Bone marrow (tissue), 2 donors: ENCODE measurements around the gene TRIM54.
"Not testable (repeated sequence)": the region's sequence is repeated elsewhere in the genome, so short reads cannot be mapped to it uniquely, and the experiment has no call there.

ENCODE experiments used
- DNase-seq, 2 donors: peaks; one replicate each; lab custom pipeline; 2025; lab: John Stamatoyannopoulos, UW

Gene TRIM54

DNA sequence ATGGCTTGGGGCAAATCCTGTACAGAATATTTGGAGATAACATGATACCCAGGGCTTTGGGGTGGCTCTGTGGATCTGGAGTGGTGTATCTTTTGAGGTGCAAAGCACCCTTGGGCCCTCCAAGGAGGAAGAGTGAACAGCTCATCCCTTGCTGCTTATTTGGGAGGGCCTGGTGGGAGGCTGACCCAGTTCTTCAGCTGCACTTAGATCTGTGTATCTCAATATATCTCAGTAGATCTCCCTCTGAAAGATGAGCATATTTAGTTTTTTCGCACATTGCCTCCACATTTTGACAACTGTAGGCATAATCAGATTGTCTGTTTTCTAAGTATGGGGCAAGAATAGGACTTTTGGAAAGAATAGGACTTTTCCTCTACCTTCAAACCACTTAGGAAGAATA lies 2.8 kb downstream of the TRIM54 start:
- DNase-seq, result no peak

DNA sequence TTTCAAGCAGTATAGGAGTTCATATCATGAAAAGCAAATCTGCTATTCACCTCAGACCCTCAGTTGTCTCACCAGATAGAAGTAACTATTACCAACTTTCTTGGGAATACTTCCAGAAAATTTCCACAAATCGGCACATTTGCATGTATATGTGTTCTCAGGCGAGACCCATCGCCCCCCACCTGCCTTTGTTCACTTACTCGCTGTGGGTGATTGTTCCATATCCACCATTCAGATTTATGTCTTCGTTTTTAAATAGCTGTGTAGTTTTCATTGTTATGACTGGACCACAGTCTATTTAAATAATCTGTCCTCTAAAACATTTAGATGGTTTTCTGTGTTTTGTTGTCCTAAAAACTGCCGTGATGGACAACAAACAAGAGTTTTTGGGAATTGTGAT lies 3.3 kb downstream of the TRIM54 start:
- no peak for DNase-seq

DNA sequence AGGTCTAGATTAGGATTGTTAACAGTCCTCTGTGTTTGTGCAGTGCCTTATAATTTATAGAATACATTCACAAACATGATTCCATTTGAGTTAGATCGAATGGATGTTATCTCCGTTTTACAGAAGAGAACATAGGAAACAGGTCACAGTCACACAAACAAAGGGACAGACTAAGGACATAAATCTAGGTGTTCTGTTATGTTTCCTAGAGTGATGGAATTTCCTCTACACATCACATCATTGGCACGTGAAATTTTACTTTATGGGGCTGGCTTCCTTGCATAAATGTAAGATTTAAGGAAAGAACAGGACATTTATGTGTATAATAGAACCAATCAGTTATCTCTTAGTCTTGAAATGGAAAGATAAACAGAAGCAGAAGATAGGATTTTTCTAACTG lies 6.4 kb downstream of the TRIM54 start:
- no peak for DNase-seq

DNA sequence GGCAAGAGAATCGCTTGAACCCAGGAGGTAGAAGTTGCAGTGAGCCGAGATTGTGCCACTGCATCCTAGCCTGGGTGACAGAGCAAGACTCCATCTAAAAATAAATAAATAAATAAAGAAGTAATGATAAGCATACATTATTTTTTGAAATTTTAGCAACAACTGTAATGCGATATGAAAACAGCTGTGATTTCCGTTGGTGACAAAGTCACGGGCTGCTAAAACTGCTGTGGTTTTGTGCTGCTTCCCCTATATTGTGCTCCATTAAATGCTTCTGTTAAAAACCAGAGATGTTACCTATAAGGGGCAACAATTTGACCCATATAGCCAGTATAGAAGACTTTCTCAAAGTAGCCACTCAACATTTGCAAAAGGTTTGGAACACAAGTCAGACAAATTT lies 8.3 kb downstream of the TRIM54 start:
- no peak for DNase-seq

DNA sequence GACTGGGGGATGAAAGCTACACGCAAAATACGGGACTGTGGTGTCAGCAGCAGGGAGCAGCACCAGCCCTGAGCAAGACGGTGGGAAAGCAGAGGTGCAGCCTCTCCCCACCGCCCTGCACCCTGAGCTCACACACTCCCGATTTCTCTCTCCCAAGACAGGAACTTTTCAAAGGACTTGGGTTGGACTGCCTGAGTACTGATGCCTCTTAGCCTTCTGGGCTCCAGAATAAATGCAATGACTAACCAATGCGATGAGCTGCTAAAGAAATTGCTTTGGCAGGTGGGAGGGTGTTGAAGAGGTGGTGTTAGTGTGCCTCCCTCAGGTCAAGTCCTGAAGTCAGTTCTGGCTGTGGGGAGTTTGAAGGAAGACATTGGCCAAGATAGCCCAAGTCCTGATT lies 9.6 kb downstream of the TRIM54 start:
- no peak for DNase-seq

DNA sequence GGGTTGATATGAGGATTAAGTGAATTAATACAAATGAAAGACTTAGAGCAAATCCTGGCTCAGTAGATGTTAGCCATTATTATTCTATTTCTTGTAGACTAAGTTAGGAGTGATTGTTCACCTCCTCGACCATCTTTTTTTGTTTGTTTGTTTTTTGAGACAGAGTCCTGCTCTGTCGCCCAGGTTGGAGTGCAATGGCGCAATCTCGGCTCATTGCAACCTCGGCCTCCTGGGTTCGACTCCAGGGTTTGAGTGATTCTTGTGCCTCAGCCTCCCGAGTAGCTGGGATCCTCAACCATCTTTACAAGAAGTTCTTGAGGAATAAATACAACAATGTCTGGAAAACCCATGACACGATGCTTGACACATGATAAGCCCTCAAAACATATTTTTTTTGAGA lies 12.7 kb downstream of the TRIM54 start:
- DNase-seq, result no peak

DNA sequence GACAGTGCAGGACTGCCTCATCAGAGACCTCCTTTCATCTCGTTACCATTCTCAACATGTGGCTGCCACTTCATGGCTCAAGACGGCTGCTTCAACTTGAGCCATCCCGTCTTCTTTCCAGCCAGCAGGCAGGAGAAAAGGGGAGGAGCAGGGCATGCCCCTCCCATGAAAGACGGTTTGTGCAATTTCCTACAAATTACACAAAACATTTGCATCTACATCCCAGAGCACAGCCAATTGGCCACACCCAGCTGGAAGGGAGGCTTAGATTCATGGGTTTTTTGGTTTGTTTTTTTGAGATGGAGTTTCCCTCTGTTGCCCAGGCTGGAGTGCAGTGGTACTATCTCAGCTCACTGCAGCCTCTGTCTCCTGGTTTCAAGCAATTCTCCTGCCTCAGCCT lies 14.3 kb downstream of the TRIM54 start:
- DNase-seq, result no peak

DNA sequence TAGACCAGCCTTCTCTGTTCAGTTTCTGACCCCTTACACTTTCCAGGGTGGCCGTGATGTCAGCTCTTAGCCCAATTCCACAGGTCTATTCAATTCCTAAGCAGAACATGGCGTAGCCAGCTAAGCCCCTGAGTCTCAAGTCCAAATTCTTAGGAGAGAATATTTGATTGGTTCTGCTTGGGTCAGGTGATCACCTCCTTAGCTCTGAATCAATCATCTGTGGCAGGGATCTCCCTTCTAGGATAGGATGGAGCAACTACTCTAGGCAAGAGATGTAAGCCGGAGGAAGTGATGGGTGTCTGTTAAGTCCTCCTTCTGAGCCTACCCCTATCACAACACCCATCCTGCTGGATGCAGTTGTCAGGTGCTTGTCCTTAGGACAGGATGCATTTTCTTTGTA lies 15.0 kb downstream of the TRIM54 start:
- DNase-seq, result no peak

DNA sequence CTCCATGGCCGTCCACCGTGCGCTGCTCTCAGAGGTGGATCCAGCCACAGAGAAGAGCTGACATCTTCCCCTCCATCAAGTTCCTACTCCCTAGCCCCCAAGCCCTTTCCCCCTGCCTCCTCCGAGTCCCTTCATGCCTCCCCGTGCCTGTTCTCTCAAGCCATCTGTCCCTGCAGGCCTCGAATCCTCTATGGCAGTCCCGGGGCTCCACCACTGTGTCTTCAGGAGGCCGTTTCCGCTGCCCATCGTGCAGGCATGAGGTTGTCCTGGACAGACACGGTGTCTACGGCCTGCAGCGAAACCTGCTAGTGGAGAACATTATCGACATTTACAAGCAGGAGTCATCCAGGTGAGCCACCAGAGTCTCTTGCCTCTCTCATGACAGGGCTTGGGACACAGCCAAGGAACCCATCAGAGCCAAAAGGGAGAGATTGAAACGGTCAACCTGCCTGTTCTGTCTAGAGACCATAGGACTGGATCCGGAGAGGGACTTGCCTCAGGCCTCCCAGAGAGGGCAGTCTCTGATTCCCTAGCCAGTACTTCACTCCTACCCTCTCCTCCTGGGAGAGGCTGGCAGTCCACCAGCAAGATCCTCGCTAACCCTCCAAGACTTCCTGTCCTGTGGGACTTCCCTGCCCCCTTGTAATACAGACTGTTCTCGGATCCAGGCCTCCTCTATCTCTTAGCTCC lies 16.3 kb downstream of the TRIM54 start:
- DNase-seq, result no peak

DNA sequence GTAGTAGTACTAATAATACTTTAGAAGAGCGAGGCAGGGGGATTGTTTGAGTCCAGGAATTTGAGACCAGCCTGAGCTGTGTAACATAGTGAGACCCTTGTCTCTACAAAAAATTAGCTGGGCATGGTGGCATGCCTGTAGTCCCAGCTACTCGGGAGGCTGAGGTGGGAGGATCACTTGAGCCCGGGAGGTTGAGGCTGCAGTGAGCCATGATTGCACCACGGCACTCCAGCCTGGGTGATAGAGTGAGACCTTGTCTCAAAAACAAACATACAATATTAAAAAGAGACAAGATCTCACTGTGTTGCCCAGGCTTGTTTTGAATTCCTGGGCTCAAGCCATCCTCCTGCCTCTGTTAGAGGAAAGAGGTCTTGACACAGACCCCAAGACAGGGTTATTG lies 18.4 kb downstream of the TRIM54 start:
- not testable (repeated sequence) for DNase-seq

DNA sequence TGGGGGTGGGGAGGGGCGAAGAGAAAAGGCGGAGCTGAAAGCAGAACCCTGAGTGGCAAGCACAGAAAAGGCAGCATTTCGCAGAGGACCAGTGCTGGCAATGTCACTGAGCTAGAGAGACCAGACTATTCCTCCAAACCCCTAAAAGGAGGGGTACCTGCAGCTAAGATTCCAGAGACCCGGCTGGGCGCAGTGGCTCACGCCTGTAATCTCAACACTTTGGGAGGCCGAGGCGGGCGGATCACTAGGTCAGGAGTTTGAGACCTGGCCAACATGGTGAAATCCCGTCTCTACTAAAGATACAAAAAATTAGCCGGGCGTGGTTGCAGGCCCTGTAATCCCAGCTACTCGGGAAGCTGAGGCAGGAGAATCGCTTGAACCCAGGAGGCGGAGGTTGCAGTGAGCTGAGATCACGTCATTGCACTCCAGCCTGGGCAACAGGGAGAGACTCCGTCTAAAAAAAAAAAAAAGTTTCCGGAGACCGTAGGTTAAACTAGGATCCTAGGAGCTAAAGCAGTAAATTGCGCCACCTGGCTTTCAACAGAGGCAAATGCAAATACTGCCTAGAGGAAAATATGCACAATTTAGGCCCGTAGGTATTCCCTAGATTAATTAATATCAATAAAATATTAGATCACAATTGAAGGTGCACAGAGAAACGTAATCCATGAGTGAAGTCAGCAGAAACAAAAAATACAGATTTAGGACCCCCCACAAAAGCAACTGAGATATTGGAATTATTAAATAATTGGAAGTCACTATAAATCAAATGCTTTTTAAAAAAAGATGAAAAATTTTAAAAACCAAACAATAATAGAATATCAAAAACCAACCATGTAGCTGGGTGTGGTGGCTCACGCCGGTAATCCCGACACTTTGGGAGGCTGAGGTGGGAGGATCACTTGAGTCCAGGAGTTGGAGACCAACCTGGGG lies 21.1 kb downstream of the TRIM54 start:
- peak in 1 of 2 donors; percentile 28 for DNase-seq

DNA sequence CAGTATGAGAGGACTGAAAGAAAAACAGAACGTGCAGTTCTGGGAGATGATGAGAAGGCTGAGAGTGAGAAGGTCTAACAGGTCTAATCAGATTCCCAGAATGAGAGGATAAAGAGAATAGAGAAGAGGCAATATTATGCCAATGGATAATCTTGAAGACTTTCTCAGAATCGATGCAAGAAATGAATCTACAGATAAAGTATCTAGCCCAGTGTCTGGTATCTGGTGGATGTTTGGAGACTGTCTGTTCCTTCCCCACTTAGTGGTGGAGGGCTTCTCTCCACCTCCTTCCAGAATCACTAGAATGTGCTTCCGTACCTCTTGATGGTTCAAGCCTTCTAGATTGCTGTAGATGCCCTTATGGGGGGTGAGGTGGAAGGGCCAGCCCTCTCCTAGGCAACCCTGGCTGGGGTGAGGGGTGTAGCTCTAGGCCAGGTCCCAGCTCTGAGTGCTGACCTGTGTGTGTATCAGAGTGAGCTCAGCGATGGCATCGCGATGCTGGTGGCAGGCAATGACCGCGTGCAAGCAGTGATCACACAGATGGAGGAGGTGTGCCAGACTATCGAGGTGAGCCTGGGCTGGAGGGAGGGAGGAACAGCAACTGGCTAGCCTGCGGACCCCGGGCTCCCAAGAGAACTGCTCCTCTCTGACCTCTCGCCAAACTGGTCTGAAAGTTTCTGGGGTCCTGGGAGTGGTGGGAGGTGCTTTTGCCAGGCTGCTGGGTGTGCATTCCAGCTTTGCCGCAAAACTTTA lies 22.4 kb downstream of the TRIM54 start:
- DNase-seq, result no peak

DNA sequence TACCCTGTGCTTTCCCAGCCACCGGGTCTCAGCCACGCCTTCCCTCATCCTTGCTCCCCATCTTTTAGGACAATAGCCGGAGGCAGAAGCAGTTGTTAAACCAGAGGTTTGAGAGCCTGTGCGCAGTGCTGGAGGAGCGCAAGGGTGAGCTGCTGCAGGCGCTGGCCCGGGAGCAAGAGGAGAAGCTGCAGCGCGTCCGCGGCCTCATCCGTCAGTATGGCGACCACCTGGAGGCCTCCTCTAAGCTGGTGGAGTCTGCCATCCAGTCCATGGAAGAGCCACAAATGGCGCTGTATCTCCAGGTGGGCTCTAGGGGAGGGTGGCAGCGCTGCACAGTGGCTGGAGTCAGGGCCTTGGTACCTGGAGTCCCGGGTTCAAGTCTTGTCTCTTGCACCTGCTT lies 23.3 kb downstream of the TRIM54 start:
- no peak for DNase-seq

DNA sequence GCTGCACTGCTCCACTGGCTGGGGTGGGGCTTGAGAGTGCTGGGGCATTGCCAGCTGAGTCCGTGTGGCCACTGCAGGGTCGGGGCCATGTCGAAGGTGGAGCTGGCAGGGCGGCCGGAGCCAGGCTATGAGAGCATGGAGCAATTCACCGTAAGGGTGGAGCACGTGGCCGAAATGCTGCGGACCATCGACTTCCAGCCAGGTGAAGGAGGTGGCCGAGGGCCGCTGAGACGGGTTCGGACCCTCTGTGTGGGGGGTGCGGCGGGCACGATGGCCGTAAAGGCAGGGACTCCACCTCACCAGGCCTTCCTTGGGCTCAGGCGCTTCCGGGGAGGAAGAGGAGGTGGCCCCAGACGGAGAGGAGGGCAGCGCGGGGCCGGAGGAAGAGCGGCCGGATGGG lies 23.9 kb downstream of the TRIM54 start:
- no peak for DNase-seq

DNA sequence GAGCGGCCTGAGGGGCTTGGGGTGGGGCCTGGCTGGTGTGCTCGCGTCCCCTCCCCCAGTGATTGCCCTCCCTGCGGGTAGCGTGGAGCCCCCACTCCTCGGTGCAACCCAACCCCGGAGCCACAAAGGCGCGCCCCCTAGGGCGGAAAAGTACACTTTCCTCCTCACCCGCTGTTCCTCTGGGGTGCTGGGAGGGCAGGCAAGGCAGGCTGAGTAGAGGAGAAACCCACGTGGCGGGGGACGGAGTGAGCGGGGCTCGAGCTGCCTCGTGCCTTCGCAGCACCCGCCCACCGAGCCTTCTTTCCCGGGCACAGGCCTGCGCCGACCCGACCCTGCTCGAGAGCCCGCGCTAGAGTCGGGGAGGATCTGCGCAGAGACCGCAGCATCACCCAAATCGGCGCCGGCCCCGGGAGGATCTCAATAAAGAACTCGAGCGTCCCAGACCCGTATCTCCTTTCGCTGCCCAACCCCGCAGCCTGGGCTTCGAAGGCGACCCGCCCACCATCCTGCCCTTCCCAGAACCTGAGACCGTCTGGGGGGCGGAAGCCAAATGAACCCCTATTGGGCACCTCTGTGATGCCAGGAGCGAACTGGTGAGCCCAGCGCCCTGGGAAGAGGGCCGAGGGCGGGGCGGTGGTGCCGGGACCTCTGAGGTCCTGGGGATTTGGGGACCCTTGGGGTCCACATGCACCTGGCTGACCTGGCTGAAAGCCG lies 24.5 kb downstream of the TRIM54 start:
- no peak for DNase-seq

DNA sequence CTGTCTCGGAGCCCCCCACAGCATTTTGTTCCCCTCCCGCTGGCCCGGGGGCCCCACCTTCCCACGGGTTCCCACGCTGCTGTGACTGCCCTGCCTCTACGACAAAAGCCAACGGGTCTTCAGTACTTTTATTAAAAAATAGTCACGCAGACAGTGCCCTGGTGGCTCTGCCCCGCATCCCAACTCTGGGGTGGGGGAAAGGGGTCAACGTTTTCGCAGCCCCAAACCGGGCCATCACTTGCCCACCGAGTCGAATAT lies 25.0 kb downstream of the TRIM54 start:
- no peak for DNase-seq

DNA sequence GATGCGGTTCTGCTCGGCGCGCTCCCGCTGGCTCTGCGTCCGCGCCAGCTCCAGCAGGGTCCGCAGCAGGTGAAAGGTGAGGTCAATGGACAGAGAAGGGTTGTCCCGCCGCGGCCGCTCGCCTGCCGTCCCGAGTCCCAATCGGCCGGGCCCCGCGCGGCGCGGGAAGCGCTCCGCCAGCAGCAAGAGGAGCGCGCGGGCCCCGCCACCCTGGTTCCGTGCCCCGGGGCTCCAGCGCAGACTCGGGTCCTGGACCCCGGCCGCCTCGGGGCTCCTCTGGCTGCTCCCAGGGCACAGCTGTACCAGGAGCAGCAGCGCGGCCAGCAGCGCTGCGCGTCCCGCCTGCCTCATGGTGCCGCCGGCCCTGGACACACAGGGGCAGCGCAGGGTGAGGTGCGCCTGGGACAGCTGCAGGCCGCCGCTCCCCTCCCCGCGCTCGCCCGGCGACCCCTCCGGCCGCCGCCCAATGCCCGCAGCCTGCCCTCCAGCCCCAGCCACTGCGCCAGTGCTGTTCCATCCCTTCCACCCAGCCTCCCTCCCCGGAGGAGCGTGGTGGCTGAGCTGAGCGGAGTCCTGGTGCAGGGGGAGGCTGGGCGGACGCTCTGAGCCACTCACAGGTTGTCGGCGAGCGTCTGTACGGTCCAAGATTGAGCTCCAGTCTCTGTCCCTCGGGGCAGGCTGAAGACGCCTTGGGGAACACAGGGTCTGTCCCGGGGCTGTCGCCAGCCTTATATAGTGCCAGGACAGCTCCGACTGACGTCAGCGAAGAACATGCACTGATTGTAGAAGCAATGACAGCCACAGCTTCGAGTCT lies 25.5 kb downstream of the TRIM54 start:
- no peak for DNase-seq

DNA sequence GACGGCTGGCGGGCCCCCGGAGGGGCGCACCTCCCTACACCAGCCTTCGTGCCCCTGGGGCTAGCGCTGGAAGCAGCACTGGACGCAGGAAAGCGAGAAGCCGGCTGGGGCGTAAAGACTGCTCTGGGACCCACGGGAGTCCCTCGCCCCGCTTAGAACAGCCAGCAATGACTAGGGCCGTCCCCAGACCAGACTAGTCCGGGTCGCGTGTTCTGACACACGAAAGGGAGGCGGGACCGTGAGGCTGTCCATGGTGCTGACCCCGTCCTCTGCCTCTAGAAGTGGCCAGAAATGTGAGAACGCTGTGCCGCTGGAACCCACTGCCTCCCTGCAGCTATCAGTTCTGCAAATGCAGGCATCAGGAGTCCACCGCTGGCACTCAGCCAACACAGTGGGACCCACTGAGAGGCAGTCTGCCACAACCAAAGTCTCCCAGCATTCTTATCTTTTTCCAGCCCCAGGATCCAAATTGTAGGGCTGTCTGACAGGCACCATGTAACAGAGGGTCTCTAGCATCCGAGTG lies 26.2 kb downstream of the TRIM54 start, which contains the start of gene UCN:
Gene UCN (minus strand): TSS at position 87 of the 523 bp plus-strand sequence. CDS start 550 bp downstream, outside the sequence.
- DNase-seq, result no peak

DNA sequence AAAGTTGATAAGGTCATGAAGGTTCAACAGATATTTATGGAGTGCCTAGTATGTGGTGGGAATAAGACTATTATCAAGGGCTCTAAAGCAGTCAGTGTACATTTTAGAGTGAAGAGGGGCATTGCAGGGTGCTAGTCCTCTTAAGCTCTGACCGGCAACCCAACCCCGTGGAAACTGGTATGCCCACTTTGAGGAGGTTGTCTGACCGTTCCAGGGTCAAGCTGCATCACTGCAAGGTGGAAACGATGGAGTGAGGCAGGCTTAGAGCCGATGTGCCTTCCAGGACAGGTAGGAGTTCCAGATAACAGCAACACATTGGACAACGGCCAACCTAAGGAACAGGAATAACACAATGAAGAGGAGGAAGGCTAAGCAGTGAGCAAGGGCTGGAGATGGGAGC lies 27.4 kb downstream of the TRIM54 start:
- DNase-seq, result no peak

DNA sequence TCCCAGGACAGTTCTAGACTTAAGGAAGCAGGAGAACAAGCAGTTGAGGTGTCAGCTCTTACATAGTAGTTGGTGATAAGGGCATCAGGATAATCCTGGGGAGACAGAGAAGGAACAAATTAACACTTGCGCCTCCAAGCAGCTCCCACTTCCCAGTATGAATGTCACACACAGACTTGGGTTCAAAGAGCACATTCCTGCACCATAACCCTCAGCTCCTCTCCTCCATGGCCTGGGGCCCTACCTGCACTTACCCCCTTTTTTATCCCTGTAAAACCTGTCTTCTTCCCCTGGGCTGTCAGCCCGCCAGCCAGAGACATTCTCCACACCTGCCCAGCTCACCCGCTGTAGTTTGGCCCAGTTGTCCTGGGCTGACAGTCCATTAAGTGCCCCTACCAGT lies 29.9 kb downstream of the TRIM54 start:
- no peak for DNase-seq
